HG02884 (cell line): ENCODE results near the gene PHACTR4.
"Not testable (repeated sequence)": the region's sequence is repeated elsewhere in the genome, so short reads cannot be mapped to it uniquely, and the experiment has no call there.

ENCODE experiments used
- ATAC-seq: cut with Tn5 transposase; IDR thresholded peaks from one replicate; pipeline ENCODE4 v1.9.1; 2021; ENCODE audit warnings: mild to moderate bottlenecking, moderate library complexity; ENCODE audit not compliant: unreplicated experiment

PHACTR4 gene

DNA sequence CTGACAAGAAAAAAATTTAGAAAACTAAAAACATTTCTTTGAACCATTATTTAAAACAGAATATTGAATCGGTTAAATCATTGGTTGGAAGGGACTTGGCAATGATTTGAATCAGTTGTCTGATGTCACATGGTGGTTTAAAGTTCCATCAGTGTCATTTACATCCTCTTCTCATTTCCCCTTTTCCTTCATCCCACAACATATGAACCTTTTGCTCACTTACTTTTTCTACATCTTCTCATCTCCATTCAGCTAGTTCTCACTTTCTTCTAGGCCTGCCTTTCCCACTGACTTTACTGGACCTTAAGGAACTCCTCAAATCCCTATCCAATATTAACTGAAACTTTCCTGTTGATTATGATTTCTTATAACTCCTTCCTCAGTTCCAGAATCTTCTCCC lies 58.5 kb downstream of the PHACTR4 start:
- no peak for ATAC-seq

GRCh38 chr1:28428990-28429520 lies 59.5 kb downstream of the PHACTR4 start:
- no peak for ATAC-seq

DNA sequence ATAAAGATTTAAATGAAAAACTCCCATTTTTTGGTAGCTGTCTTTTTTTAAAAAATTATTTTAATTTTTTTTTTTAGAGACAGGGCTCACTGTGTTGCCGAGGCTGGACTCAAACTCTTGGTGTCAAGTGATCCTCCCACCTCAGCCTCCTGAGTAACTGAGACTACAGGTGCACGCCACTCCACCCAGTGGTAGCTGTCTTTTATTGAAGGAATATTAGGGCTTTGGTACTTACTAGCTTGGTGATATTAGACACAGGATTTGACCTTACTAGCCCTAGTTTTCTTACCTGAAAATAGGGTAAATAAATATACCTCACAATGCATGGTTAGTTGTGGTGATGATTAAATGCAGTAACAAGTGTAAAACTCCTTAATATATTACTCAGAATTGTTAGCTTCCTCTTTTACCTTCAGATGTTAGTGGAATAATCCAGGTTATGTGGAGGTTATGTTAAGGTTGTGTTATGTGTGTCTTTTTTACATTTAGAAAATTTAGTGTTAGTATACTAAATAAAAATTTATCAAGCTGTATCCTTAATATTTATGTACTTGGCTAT lies 66.8 kb downstream of the PHACTR4 start:
- ATAC-seq, result no peak

DNA sequence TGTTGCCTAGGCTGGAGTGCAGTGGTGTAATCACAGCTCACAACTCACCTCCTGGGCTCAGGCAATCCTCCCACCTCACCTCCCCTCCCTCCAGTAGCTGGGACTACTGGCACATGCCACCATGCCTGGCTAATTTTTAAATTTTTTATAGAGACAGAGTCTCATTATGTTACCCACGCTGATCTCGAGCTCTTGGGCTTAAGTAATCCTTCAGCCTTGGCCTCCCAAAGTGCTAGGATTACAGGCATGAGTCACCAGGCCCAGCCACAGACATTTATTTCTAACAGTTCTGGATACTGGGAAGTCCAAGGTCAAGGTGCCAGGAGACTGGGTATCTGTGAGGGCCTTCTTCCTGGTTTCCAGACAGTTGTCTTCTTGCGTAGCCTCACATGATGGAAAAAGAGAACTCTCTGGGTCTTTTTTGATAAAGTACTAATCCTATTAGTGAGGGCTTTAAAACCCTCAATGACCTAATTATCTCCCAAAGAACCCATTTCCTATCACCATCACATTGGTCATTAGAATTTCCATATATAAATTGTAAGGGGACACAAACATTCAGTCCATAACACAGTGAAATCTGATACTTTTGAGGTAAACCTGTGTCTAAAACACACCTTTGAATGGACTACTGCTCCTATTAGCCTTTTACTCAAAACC lies 67.9 kb downstream of the PHACTR4 start:
- no peak for ATAC-seq

DNA sequence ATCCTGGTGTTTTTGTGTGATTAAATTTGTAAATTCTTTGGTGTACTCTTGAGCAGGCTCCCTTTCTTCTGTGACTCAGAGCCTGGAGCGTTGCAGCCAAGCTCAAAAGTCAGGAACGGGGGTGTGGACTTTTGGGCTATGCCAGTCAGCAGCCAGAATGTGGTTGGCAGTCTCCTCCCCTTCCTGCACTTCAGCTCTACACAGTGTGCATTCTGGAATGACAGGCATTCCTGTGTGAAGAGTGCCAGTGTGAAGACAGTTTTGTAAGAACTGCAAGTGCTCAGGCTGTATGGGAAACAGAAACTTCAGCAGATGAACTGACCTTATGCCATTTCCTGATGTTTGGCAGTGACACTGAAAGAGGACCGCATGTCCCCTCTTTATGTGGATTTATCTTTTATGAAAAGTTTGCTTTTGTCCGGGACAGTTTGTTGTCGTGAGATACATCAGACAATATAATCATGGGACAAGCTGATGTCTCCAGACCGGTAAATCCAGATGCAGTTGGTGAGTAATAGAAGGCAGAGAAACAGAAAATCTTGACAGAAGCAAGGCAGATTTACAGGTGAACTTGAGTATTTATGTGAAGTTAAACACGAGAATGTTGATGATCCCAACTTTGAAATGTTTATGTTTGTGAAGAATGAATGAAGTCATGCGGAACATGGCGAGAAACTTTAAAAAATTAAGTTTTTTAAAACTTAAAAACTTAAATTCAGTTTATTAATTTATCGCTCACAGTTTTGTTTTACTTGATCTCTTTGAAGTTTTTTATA lies 68.6 kb downstream of the PHACTR4 start:
- ATAC-seq, result no peak

GRCh38 chr1:28439320-28439719 lies 69.8 kb downstream of the PHACTR4 start:
- ATAC-seq, result no peak

DNA sequence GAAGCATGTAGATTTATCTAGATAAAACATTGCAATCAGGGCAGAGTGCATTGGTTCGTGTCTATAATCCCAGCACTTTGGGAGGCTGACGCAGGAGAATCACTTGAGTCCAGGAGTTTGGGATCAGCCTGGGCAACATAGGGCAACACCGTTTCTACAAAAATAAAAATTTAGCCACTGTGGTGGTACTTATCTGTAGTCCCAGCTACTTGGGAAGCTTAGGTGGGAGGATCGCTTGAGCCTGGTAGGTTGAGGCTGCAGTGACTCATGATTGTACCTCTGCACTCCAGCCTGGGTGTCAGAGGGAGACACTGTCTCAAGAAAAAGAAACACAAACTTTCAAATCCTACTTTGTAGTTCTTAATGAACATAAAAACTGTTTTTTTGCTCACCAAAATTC lies 72.1 kb downstream of the PHACTR4 start:
- ATAC-seq, result no peak

DNA sequence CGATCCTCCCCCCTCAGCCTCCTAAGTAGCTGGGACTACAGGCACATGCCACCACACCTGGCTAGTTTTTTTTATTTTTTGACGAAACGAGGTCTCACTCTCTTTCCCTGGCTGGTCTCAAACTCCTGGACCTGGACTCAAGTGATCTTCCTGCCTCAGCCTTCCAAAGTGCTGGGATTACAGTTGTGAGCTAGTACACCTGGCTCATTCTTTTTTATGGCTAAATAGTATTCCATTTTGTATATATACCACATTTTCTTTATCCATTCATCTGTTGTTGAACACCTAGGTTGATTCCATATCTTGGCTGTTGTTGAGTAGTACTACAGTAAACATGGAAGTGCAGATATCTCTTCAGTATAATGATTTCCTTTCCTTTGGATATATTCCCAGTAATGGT lies 74.0 kb downstream of the PHACTR4 start:
- no peak for ATAC-seq

- ATAC-seq, result no peak
Measured at GRCh38 chr1:28447679-28448078, 78.1 kb downstream of the PHACTR4 start.

DNA sequence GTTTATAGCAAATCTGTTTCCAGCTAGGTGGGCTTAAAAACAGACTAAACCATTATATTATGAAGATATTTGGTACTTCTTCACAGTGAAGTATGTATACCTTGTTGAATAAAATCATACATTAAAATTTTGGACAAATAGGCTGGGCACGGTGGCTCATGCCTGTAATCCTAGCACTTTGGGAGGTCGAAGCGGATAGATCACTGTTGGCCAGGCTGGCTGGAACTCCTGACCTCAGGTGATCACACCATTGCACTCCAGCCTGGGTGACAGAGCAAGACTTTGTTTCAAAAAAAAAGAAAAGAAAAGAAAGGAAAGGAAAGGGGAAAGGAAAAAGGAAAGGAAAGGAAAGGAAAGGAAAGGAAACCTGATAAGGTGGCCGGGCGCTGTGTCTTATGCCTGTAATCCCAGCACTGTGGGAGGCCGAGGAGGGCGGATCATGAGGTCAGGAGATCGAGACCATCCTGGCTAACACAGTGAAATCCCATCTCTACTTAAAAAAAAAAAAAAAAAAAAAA lies 78.6 kb downstream of the PHACTR4 start:
- not testable (repeated sequence) for ATAC-seq

DNA sequence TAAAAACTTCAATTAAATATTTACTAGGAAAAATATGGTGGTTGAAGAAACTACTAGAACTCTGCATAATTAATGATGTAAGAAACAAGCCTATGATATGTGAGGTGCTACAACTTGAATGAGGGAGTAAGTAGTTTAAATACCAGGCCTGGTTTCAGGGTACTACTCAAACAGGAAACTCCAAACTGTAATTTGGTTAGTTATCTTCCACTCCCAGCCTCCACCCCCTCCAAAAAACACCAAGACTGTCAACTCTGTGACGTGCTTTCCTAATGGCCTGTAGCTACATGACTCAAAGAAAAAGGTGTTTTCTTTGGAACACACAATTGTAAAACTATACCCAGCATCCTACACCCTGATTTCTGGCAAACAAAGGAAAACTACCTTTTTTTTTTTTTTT lies 80.4 kb downstream of the PHACTR4 start:
- no peak for ATAC-seq

DNA sequence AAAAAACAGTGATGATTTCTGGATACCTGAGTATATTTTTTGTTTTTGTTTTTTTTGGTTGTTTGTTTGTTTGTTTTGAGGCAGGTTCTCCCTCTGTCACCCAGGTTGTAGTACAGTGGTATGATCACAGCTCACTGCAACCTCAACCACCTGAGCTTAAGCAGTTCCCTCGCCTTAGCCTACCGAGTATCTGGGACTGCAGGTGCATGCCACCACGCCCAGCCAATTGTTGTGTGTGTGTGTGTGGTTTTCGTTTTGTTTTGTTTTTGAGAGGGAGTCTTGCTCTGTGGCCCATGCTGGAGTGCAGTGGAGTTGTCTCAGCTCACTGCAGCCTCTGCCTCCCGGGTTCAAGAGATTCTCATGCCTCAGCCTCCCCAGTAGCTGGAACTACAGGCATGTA lies 81.0 kb downstream of the PHACTR4 start:
- no peak for ATAC-seq

DNA sequence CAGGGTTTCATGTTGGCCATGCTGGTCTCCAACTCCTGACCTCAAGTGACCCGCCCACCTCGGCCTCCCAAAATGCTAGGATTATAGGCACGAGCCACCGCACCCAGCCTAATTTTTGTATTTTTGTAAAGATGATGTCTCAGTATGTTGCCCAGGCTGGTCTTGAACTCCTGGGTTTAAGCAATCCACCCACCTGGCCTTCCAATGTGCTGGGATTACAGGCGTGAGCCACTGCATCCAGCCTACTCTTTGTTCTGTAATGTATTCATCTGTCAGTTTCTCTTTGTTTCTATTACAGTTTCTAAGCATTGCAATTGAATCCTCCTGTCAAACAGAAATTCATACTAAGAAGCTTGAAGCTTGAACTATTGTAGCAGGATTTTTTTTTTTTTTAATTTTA lies 81.5 kb downstream of the PHACTR4 start:
- ATAC-seq, result no peak

DNA sequence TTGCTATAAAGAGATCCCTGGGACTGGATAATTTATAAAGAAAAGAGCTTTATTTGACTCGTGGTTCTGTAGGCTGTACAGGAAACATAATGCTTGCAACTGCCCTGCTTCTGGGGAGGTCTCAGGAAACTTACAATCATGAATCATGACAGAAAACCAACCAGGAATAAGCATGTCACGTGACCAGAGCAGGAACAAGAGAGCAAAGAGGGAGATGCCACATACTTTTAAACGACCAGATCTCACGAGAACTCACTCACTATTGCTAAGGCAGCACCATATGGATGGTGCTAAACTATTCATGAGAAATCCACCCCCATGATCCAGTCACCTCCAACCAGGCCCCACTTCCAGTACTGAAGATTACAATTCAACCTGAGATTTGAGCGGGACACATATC lies 86.5 kb downstream of the PHACTR4 start:
- ATAC-seq, result no peak

GRCh38 chr1:28457678-28458077 lies 88.1 kb downstream of the PHACTR4 start:
- no peak for ATAC-seq

DNA sequence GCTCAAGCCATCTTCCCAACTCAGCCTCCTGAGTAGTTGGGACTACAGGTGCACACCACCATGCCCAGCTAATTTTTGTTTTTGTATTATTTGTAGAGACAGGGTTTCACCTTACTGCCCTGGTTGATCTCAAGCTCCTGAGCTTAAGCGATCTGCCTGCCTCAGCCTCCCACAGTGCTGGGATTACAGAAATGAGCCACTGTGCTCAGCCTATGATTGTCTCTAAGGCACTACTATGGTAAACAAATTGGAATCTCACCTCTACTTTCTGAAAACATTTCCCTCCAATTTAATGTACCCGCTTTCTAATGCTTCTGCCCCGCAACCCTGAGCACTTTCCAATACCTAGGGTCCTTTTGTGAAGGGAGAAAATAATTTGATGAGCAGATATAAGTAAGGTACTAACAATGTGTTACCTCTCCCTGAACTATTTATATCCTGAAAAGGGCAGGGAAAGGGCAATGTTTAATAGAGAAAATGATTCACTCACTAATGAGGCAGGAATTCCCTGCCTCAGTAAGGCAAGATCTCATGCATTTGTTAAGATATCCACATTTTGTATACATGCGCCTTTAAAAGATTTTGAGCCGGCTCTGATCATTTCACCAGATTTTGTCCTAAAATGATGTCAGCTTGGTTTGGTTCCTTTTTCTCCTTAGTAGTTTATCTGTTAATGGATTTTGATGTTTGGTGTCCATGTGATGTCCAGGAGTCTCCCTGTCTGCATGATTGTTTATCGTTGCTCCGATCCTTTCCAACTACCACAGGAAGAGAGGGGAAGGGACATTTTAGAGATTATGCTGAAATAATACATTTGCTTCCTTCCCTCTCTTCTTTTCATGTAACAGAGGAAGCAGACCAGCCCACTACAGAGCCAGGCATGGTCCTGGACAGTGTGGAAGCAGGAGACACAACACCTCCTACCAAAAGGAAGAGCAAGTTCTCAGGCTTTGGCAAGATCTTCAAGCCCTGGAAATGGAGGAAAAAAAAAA lies 89.0 kb downstream of the PHACTR4 start:
- ATAC-seq, result no peak

DNA sequence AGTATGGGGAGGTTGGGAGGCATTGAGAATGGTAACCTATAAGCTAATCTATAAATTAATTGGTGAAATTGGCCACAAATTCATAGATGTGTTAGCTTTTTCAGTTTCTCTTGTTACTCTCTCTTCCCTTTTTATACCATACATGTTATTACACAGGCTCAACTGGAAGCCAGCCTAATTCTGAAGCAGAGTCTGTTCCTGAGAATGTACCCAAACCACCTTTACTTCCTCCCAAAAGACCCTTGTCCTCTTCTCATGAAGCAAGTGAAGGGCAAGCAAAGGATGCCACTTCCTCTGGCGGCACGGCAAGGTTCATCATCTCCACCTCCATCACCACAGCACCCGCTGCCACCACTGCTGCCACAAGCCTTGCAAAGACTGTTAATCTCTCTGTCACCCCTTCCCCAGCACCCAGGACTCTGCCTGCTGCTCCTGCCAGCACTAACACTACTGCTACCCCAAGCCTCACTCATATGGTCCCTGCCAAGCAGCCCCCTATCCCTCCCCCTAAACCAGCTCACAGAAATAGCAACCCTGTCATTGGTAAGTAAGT lies 96.8 kb downstream of the PHACTR4 start:
- no peak for ATAC-seq

- ATAC-seq, result no peak
Measured at GRCh38 chr1:28470146-28470545, 100.6 kb downstream of the PHACTR4 start.

GRCh38 chr1:28479497-28479896 lies 110.0 kb downstream of the PHACTR4 start:
- ATAC-seq, result not testable (repeated sequence)

DNA sequence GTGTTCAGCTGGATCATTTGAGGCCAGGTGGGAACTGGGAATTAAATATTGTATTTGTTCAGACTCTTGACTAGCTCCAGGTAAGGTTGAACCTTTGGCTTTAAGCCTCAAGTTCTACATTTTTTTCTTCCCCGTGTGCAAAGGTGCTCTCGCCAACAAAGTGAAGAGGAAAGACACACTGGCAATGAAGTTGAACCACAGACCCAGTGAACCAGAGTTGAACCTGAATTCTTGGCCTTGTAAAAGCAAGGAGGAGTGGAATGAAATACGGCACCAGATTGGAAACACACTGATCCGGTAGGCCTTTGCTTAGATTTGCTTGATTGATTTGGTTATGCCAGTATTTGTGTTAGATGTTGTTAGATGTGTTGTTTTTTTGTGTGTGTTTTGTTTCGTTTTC lies 110.8 kb downstream of the PHACTR4 start:
- ATAC-seq, result no peak
